Thoracic aorta (tissue), 2 donors: ENCODE data around the gene H2BK1. TPM values are rescaled to one million over a fixed set of nuclear protein-coding genes. Genes with fewer than 3 reads are reported as not detected.

Experiments used
- ATAC-seq: fragments of 150-250 bp; one replicate; pipeline ENCODE4 v1.8.0; 2017; ENCODE audit warnings: low read depth; ENCODE audit not compliant: insufficient number of reproducible peaks, low FRiP score
- DNase-seq: peaks from one replicate; pipeline ENCODE4 v3.0.0-alpha.2; 2020; ENCODE audit warnings: low spot score
- H3K27ac ChIP-seq, 2 donors: fragments of 200-600 bp; sonication (generic); 1 replicate in 1 of 2; 2 replicates in 1 of 2; pipeline ENCODE4 v1.5.1; 2016; ENCODE audit warnings: mild to moderate bottlenecking in 2 of 2, moderate library complexity in 2 of 2
- H3K27me3 ChIP-seq: fragments of 200-600 bp; sonication (generic); replicated peaks from 2 replicates; pipeline ENCODE4 v1.6.0; 2016; ENCODE audit warnings: mild to moderate bottlenecking; ENCODE audit not compliant: insufficient read depth
- H3K36me3 ChIP-seq: fragments of 200-600 bp; sonication (generic); one replicate; pipeline ENCODE4 v1.5.1; 2016
- H3K4me1 ChIP-seq, 2 donors: fragments of 200-600 bp; sonication (generic); 1 replicate in 1 of 2; 2 replicates in 1 of 2; pipeline versions ENCODE4 v1.5.1 to v1.6.0; 2016; ENCODE audit warnings: low read depth in 2 of 2, mild to moderate bottlenecking in 1 of 2; ENCODE audit not compliant: control insufficient read depth in 1 of 2
- H3K4me3 ChIP-seq: fragments of 200-600 bp; sonication (generic); 2 replicates; pipeline ENCODE4 v1.5.1; 2016; ENCODE audit warnings: mild to moderate bottlenecking
- H3K9me3 ChIP-seq: fragments of 200-600 bp; sonication (generic); 2 replicates; pipeline ENCODE4 v1.5.1; 2016
- CTCF ChIP-seq: fragments of 200-600 bp; sonication (generic); IDR thresholded peaks from one replicate; pipeline ENCODE4 v1.5.1; 2019; ENCODE audit warnings: antibody characterized with exemption
- total RNA-seq, 2 donors: library from RNA; depleted of rRNA; stranded (reverse); fragments of >200 nt; gene quantifications; one replicate each; pipeline versions ENCODE4 v1.1.0 to v1.2.3, GENCODE V29; 2016

H2BK1 gene
- total RNA-seq, 2 donors from 2014 or later: not detected

GRCh38 chr7:151177310-151177709 is 33.0 kb downstream of the H2BK1 start:
- Histone ChIP-seq H3K4me3 (no peak overlapping the region), H3K9me3 (no peaks in the 10 kb centered on the region), H3K36me3 (no peaks in the 10 kb centered on the region), H3K27me3 (peaks cover 4% of the 10 kb centered on the region), H3K27ac (no peak overlapping the region), H3K4me1 (peaks cover 0 to 7% of the 10 kb centered on the region in 2 donors)
- no peak for TF ChIP-seq CTCF
- ATAC-seq (no peak), DNase-seq (no peak)

GRCh38 chr7:151176401-151176800 is 33.9 kb downstream of the H2BK1 start:
- Histone ChIP-seq H3K36me3 (no peaks in the 10 kb centered on the region), H3K27ac (no peak overlapping the region), H3K27me3 (peaks cover 4% of the 10 kb centered on the region), H3K4me1 (peaks cover 0 to 7% of the 10 kb centered on the region in 2 donors), H3K4me3 (no peak overlapping the region), H3K9me3 (no peaks in the 10 kb centered on the region)
- ATAC-seq (no peak), DNase-seq (no peak)
- no peak for TF ChIP-seq CTCF

- Histone ChIP-seq H3K36me3 (no peaks in the 10 kb centered on the region), H3K9me3 (no peaks in the 10 kb centered on the region), H3K27ac (no peak overlapping the region), H3K27me3 (peaks cover 4% of the 10 kb centered on the region), H3K4me3 (no peak overlapping the region), H3K4me1 (peaks cover 0 to 7% of the 10 kb centered on the region in 2 donors)
- no peak for DNase-seq
- no peak for ATAC-seq
- TF ChIP-seq CTCF: no peak
These were observed 34.4 kb downstream of the H2BK1 start for GRCh38 chr7:151175793-151176311.

GRCh38 chr7:151175047-151175792 is 35.1 kb downstream of the H2BK1 start:
- DNase-seq: no peak
- Histone ChIP-seq H3K36me3 (no peaks in the 10 kb centered on the region), H3K4me1 (peaks cover 0 to 7% of the 10 kb centered on the region in 2 donors), H3K27ac (no peak overlapping the region), H3K27me3 (peaks cover 4% of the 10 kb centered on the region), H3K4me3 (no peak overlapping the region), H3K9me3 (no peaks in the 10 kb centered on the region)
- TF ChIP-seq CTCF: no peak
- ATAC-seq: no peak

GRCh38 chr7:151174246-151175046 is 35.8 kb downstream of the H2BK1 start:
- ATAC-seq (no peak), DNase-seq (no peak)
- no peaks in the 10 kb centered on the region for H3K9me3 ChIP-seq
- peaks cover 4% of the 10 kb centered on the region for H3K27me3 ChIP-seq
- no peak overlapping the region for H3K27ac ChIP-seq
- no peak for TF ChIP-seq CTCF
- H3K4me1 ChIP-seq: peaks cover 0 to 7% of the 10 kb centered on the region in 2 donors
- no peaks in the 10 kb centered on the region for H3K36me3 ChIP-seq
- no peak overlapping the region for H3K4me3 ChIP-seq
